Heart left ventricle (tissue), 13 donors: Measurements from ENCODE around the gene COL16A1.

Source experiments
- CTCF ChIP-seq, 12 donors: fragments of 200-600 bp; sonication (generic) in 4 of 12; IDR thresholded peaks; one replicate each; pipeline versions ENCODE4 v1.5.0 to v1.8.0; 2018 to 2022; ENCODE audit warnings: antibody characterized with exemption in 12 of 12, mild to moderate bottlenecking in 5 of 12
- POLR2A ChIP-seq, 2 donors: fragments of 450-650 bp; IDR thresholded peaks; one replicate each; pipeline ENCODE4 v1.6.1; 2017; ENCODE audit warnings: antibody characterized with exemption in 2 of 2, mild to moderate bottlenecking in 2 of 2, moderate library complexity in 2 of 2
- donor health status: ischemic (EF 13 %, LVEDD 7.1; RV severe dilation, severe dysfunction).
- donor health status: DM: no; HTN: yes; CAD: no.
- donor health status: DM: no; HTN: no; CAD: no.
- donor health status: ischemic (EF 25% LVEDD 6.9; RV normal size, moderate dysfunction).
- donor health status: ischemic (EF 25% LVEDD 5.7; RV mildly dilated, moderate dysfunction).
- donor health status: ischemic (EF 35%, LVEDD 5.7; RV mildly dilated, moderate dysfunction).
- donor health status: nonischemic (EF 11% LVEDD 7.7; RV severe dilation, severe dysfunction).
- donor health status: DM: yes; HTN: yes; CAD: no.
- donor health status: PGD.
- donor health status: ischemic (EF 29% LVEDD 5.4; RV normal size, mild dysfunction).
- donor health status: nonischemic (EF 23%, LVEDD 6.1; RV moderate dilation, normal function).

- TF ChIP-seq POLR2A (IDR thresholded peaks at IDR 0.05) (no peak), CTCF (IDR thresholded peaks at IDR 0.05) (peak in 3 of 12 donors; percentile 10 to 17 (median 16))
These were observed 12.0 kb upstream of the COL16A1 start for GRCh38 chr1:31715873-31716220.
